Calu3 (cell line): Measurements from ENCODE around the gene OR5K2. TPM values are rescaled to one million over a fixed set of nuclear protein-coding genes. Genes with fewer than 3 reads are reported as not detected.

Experiments used
- BruUV-seq: library from RNA; stranded (reverse); fragments of 400-500 nt; replicated peaks from 2 replicates; lab custom pipeline; 2021; lab: Mats Ljungman, UMichigan
- CTCF ChIA-PET: fragments of 300-600 bp; sonication (Branson Sonifier 250); formaldehyde crosslinking; loops from one replicate; lab custom pipeline; 2022; ENCODE audit warnings: antibody characterized with exemption; lab: Charles Lee
- DNase-seq: peaks from one replicate; pipeline ENCODE4 v3.0.0; 2022
- H3K27ac Mint-ChIP-seq: one replicate; pipeline ENCODE4 v1.8.0; 2022; ENCODE audit warnings: mixed read lengths; ENCODE audit not compliant: unreplicated experiment
- H3K27me3 Mint-ChIP-seq: one replicate; pipeline ENCODE4 v1.8.0; 2022; ENCODE audit warnings: mixed read lengths; ENCODE audit not compliant: unreplicated experiment
- H3K36me3 Mint-ChIP-seq: one replicate; pipeline ENCODE4 v1.8.0; 2022; ENCODE audit warnings: mild to moderate bottlenecking, moderate library complexity, mixed read lengths; ENCODE audit not compliant: insufficient read depth, unreplicated experiment
- H3K4me1 Mint-ChIP-seq: one replicate; pipeline ENCODE4 v1.8.0; 2022; ENCODE audit warnings: mild to moderate bottlenecking, low read depth, mixed read lengths; ENCODE audit not compliant: unreplicated experiment
- H3K4me3 Mint-ChIP-seq: one replicate; pipeline ENCODE4 v1.8.0; 2022; ENCODE audit warnings: mild to moderate bottlenecking, low read depth, moderate library complexity, mixed read lengths; ENCODE audit not compliant: unreplicated experiment
- H3K9me3 Mint-ChIP-seq: one replicate; pipeline ENCODE4 v1.8.0; 2022; ENCODE audit warnings: low read depth, mixed read lengths; ENCODE audit not compliant: unreplicated experiment
- CTCF ChIP-seq: fragments of 200-600 bp; IDR thresholded peaks from one replicate; pipeline ENCODE4 v1.8.0; 2022; ENCODE audit warnings: antibody characterized with exemption; ENCODE audit not compliant: unreplicated experiment
- intact Hi-C: fragments of 100-400 bp; cut with micrococcal nuclease; formaldehyde crosslinking; loops from one replicate; pipeline ENCODE4 v1.10.0; 2022; ENCODE audit not compliant: unreplicated experiment
- total RNA-seq: library from RNA; stranded (reverse); gene quantifications from 2 replicates; pipeline ENCODE4 v1.2.3, GENCODE V29; 2022

OR5K2 gene
- total RNA-seq, 1 experiment from 2014 or later, result not detected

GRCh38 chr3:98532275-98532637 lies 34.8 kb downstream of the OR5K2 start:
- Mint-ChIP-seq H3K4me3 (no peak overlapping the region), H3K36me3 (no peaks in the 10 kb centered on the region), H3K9me3 (no peaks in the 10 kb centered on the region), H3K27ac (no peak overlapping the region), H3K4me1 (no peaks in the 10 kb centered on the region), H3K27me3 (no peaks in the 10 kb centered on the region)
- TF ChIP-seq CTCF, result no peak
- CTCF ChIA-PET, result no interaction called here
- no peak for DNase-seq
- intact Hi-C loops, result no loop called here
- no TSS peak for BruUV-seq

- Mint-ChIP-seq H3K27me3 (no peaks in the 10 kb centered on the region), H3K36me3 (no peaks in the 10 kb centered on the region), H3K4me3 (no peak overlapping the region), H3K27ac (no peak overlapping the region), H3K9me3 (no peaks in the 10 kb centered on the region), H3K4me1 (no peaks in the 10 kb centered on the region)
- DNase-seq, result no peak
- intact Hi-C loops, result no loop called here
- no peak for TF ChIP-seq CTCF
- no TSS peak for BruUV-seq
- CTCF ChIA-PET, result no interaction called here
These were observed 35.5 kb downstream of the OR5K2 start for GRCh38 chr3:98532709-98533571.

GRCh38 chr3:98534168-98534567 lies 36.7 kb downstream of the OR5K2 start:
- Mint-ChIP-seq H3K27me3 (no peaks in the 10 kb centered on the region), H3K36me3 (no peaks in the 10 kb centered on the region), H3K9me3 (no peaks in the 10 kb centered on the region), H3K27ac (no peak overlapping the region), H3K4me3 (no peak overlapping the region), H3K4me1 (no peaks in the 10 kb centered on the region)
- no peak for TF ChIP-seq CTCF
- BruUV-seq, result no TSS peak
- intact Hi-C loops, result no loop called here
- DNase-seq, result no peak
- CTCF ChIA-PET, result no interaction called here

- Mint-ChIP-seq H3K27me3 (no peaks in the 10 kb centered on the region), H3K9me3 (no peaks in the 10 kb centered on the region), H3K4me1 (no peaks in the 10 kb centered on the region), H3K36me3 (no peaks in the 10 kb centered on the region), H3K27ac (no peak overlapping the region), H3K4me3 (no peak overlapping the region)
- CTCF ChIA-PET, result no interaction called here
- TF ChIP-seq CTCF, result no peak
- intact Hi-C loops, result no loop called here
- no peak for DNase-seq
- no TSS peak for BruUV-seq
These were observed 37.3 kb downstream of the OR5K2 start for GRCh38 chr3:98534734-98535133.
